A673 (cell line): Measurements from ENCODE around the gene ITGAV.

Source experiments
- EZH2 ChIP-seq: fragments of 200-600 bp; sonication (generic); IDR thresholded peaks from 2 replicates; pipeline ENCODE4 v1.6.1; 2017; ENCODE audit warnings: borderline replicate concordance, low read depth, mild to moderate bottlenecking, mixed read lengths, antibody characterized with exemption, low read length; ENCODE audit not compliant: poor library complexity, severe bottlenecking
- TF ChIP-seq, protein P1 (sequence below): fragments of 300-800, 200-600 bp; sonication (generic); conservative IDR thresholded peaks from 2 replicates; pipeline ENCODE4 v1.5.1; 2017; ENCODE audit warnings: low read depth, mild to moderate bottlenecking, antibody characterized with exemption, low read length, moderate library complexity, mixed read lengths

DNA sequence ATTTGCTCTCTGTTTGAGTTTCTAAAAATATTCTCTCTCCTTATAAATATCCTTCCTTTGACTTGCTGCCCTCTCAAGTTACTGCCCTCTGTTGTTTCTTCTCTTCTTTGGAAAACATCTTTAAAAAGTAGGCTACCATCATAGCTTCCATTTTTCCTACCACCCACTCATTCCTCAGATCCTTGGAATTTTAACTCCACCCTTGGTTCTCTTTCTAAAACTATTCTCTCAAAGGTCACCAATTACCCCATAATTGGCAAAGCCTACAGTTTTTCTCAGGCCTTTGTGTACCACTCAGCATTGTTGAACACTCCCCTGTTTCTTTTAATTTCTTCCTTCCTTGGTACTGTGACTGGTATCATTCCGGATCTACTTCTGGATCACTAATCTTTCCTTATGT, 43.0 kb upstream of the ITGAV start:
- TF ChIP-seq, protein P1, sequence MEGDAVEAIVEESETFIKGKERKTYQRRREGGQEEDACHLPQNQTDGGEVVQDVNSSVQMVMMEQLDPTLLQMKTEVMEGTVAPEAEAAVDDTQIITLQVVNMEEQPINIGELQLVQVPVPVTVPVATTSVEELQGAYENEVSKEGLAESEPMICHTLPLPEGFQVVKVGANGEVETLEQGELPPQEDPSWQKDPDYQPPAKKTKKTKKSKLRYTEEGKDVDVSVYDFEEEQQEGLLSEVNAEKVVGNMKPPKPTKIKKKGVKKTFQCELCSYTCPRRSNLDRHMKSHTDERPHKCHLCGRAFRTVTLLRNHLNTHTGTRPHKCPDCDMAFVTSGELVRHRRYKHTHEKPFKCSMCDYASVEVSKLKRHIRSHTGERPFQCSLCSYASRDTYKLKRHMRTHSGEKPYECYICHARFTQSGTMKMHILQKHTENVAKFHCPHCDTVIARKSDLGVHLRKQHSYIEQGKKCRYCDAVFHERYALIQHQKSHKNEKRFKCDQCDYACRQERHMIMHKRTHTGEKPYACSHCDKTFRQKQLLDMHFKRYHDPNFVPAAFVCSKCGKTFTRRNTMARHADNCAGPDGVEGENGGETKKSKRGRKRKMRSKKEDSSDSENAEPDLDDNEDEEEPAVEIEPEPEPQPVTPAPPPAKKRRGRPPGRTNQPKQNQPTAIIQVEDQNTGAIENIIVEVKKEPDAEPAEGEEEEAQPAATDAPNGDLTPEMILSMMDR: no peak
- TF ChIP-seq EZH2: no peak
